SK-N-SH (cell line): ENCODE measurements around the gene TANK.

Experiments used
- EP300 ChIP-seq, 2 experiments: IDR thresholded peaks; 2 replicates each; pipeline versions ENCODE4 v1.4.0 to v1.6.1; 2012; ENCODE audit warnings: borderline replicate concordance in 1 of 2, low read depth in 1 of 2, low read length in 1 of 2
- JUND ChIP-seq: IDR thresholded peaks from 2 replicates; pipeline ENCODE4 v1.4.0; 2012
- MXI1 ChIP-seq: IDR thresholded peaks from 2 replicates; pipeline ENCODE4 v1.6.1; 2012; ENCODE audit warnings: mild to moderate bottlenecking, low read depth, low read length, improper control_type of control experiment
- POLR2AphosphoS5 ChIP-seq: IDR thresholded peaks from 2 replicates; pipeline ENCODE4 v1.6.1; 2012; ENCODE audit warnings: low read depth, low read length
- RCOR1 ChIP-seq: fragments of 150-350 bp; IDR thresholded peaks from 2 replicates; pipeline ENCODE4 v1.6.1; 2017; ENCODE audit warnings: antibody characterized with exemption, low read length
- RXRA ChIP-seq: IDR thresholded peaks from 2 replicates; pipeline ENCODE4 v1.4.0; 2012; ENCODE audit warnings: low read depth, mild to moderate bottlenecking, borderline replicate concordance
- TEAD4 ChIP-seq: IDR thresholded peaks from 2 replicates; pipeline ENCODE4 v1.4.0; 2012; ENCODE audit warnings: mild to moderate bottlenecking, borderline replicate concordance; ENCODE audit not compliant: insufficient read depth
- YY1 ChIP-seq: IDR thresholded peaks from 2 replicates; pipeline ENCODE4 v1.4.0; 2012; ENCODE audit warnings: low read depth, mild to moderate bottlenecking
- TF ChIP-seq, protein P1 (sequence below): IDR thresholded peaks from 2 replicates; pipeline ENCODE4 v1.4.0; 2012; ENCODE audit warnings: low read depth
- TF ChIP-seq, protein P2 (sequence below): fragments of 200-600 bp; sonication (generic); IDR thresholded peaks from 2 replicates; pipeline ENCODE4 v1.6.1; 2017; ENCODE audit warnings: antibody characterized with exemption, mild to moderate bottlenecking, moderate library complexity
- TF ChIP-seq, protein P3 (sequence below): IDR thresholded peaks from 2 replicates; pipeline ENCODE4 v1.6.1; 2012; ENCODE audit warnings: mild to moderate bottlenecking, low read depth, low read length, moderate library complexity

DNA sequence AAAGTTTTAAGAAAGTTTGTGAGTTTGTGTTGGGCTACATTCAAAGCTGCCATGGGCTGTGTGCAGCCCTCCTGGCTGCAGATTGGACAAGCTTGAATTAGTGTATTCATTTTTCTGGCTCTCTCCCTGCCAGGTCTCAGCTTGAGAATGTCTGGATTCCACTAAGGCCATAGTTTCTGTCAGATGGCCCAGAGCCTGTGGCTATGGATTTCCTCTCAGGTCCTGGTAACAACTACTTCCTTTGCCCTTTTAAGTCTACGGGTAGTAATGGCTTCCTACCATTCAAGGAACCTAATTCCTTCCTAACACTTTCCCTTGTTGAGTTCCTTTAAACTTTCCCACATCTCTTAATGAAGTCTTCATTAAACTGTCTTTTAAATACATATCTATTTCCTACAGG, 123.7 kb downstream of the TANK start:
- TF ChIP-seq JUND = no peak
- TF ChIP-seq, protein P1, sequence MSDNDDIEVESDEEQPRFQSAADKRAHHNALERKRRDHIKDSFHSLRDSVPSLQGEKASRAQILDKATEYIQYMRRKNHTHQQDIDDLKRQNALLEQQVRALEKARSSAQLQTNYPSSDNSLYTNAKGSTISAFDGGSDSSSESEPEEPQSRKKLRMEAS = no peak
- TF ChIP-seq, protein P2, sequence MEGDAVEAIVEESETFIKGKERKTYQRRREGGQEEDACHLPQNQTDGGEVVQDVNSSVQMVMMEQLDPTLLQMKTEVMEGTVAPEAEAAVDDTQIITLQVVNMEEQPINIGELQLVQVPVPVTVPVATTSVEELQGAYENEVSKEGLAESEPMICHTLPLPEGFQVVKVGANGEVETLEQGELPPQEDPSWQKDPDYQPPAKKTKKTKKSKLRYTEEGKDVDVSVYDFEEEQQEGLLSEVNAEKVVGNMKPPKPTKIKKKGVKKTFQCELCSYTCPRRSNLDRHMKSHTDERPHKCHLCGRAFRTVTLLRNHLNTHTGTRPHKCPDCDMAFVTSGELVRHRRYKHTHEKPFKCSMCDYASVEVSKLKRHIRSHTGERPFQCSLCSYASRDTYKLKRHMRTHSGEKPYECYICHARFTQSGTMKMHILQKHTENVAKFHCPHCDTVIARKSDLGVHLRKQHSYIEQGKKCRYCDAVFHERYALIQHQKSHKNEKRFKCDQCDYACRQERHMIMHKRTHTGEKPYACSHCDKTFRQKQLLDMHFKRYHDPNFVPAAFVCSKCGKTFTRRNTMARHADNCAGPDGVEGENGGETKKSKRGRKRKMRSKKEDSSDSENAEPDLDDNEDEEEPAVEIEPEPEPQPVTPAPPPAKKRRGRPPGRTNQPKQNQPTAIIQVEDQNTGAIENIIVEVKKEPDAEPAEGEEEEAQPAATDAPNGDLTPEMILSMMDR = no peak
- no peak for TF ChIP-seq RCOR1
- TF ChIP-seq EP300 (IDR thresholded peaks at IDR 0.05; ENCODE audit: borderline replicate concordance in 1 of 2, low read depth in 1 of 2, low read length in 1 of 2) = no peak
- TF ChIP-seq, protein P3, sequence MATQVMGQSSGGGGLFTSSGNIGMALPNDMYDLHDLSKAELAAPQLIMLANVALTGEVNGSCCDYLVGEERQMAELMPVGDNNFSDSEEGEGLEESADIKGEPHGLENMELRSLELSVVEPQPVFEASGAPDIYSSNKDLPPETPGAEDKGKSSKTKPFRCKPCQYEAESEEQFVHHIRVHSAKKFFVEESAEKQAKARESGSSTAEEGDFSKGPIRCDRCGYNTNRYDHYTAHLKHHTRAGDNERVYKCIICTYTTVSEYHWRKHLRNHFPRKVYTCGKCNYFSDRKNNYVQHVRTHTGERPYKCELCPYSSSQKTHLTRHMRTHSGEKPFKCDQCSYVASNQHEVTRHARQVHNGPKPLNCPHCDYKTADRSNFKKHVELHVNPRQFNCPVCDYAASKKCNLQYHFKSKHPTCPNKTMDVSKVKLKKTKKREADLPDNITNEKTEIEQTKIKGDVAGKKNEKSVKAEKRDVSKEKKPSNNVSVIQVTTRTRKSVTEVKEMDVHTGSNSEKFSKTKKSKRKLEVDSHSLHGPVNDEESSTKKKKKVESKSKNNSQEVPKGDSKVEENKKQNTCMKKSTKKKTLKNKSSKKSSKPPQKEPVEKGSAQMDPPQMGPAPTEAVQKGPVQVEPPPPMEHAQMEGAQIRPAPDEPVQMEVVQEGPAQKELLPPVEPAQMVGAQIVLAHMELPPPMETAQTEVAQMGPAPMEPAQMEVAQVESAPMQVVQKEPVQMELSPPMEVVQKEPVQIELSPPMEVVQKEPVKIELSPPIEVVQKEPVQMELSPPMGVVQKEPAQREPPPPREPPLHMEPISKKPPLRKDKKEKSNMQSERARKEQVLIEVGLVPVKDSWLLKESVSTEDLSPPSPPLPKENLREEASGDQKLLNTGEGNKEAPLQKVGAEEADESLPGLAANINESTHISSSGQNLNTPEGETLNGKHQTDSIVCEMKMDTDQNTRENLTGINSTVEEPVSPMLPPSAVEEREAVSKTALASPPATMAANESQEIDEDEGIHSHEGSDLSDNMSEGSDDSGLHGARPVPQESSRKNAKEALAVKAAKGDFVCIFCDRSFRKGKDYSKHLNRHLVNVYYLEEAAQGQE = no peak
- TF ChIP-seq MXI1 = no peak
- TF ChIP-seq RXRA = no peak
- no peak for TF ChIP-seq POLR2AphosphoS5
- no peak for TF ChIP-seq YY1
- TF ChIP-seq TEAD4 = no peak
